GM12872 (cell line): Measurements from ENCODE around the gene DRC3.

Source experiments
- CTCF ChIP-seq: IDR thresholded peaks from 3 replicates; pipeline ENCODE4 v1.5.1; 2011; ENCODE audit warnings: low read depth, mild to moderate bottlenecking, low read length, moderate library complexity; ENCODE audit not compliant: insufficient read depth

Gene DRC3

GRCh38 chr17:17944242-17944641, 28.4 kb upstream of the DRC3 start:
- no peak for TF ChIP-seq CTCF

GRCh38 chr17:17944743-17945142, 27.9 kb upstream of the DRC3 start:
- no peak for TF ChIP-seq CTCF

- no peak for TF ChIP-seq CTCF
These were observed 26.6 kb upstream of the DRC3 start for GRCh38 chr17:17946093-17946492.

GRCh38 chr17:17947309-17947708, 25.4 kb upstream of the DRC3 start:
- no peak for TF ChIP-seq CTCF

- TF ChIP-seq CTCF: no peak
These were observed 24.7 kb upstream of the DRC3 start for GRCh38 chr17:17947966-17948365.

GRCh38 chr17:17950347-17950746, 22.3 kb upstream of the DRC3 start:
- TF ChIP-seq CTCF: no peak

- peak; percentile 43; the same call in 2 of the 3 replicates for TF ChIP-seq CTCF
These were observed 21.9 kb upstream of the DRC3 start for GRCh38 chr17:17950806-17951205.

- no peak for TF ChIP-seq CTCF
These were observed 21.1 kb upstream of the DRC3 start for GRCh38 chr17:17951524-17951923.
